IPS-18a (cell line): ENCODE results near the gene GCNT1.
"Not testable (repeated sequence)": the region's sequence is repeated elsewhere in the genome, so short reads cannot be mapped to it uniquely, and the experiment has no call there.

Experiments used
- H3K27ac ChIP-seq: one replicate; pipeline ENCODE4 v1.5.1; 2013; ENCODE audit warnings: low read length
- H3K27me3 ChIP-seq: one replicate; pipeline ENCODE4 v1.6.1; 2013; ENCODE audit warnings: mild to moderate bottlenecking, low read length; ENCODE audit not compliant: control insufficient read depth, insufficient read depth
- H3K36me3 ChIP-seq: one replicate; pipeline ENCODE4 v1.6.1; 2013; ENCODE audit warnings: low read depth, low read length; ENCODE audit not compliant: control insufficient read depth
- H3K4me1 ChIP-seq: one replicate; pipeline ENCODE4 v1.6.1; 2013; ENCODE audit warnings: low read depth, low read length; ENCODE audit not compliant: control insufficient read depth
- H3K4me3 ChIP-seq: one replicate; pipeline ENCODE4 v1.5.1; 2013; ENCODE audit warnings: low read length
- H3K9ac ChIP-seq: one replicate; pipeline ENCODE4 v1.6.1; 2013; ENCODE audit warnings: mild to moderate bottlenecking, low read length, moderate library complexity
- H3K9me3 ChIP-seq: one replicate; pipeline ENCODE4 v1.6.1; 2013; ENCODE audit warnings: low read depth, low read length; ENCODE audit not compliant: control insufficient read depth

The GCNT1 gene

DNA sequence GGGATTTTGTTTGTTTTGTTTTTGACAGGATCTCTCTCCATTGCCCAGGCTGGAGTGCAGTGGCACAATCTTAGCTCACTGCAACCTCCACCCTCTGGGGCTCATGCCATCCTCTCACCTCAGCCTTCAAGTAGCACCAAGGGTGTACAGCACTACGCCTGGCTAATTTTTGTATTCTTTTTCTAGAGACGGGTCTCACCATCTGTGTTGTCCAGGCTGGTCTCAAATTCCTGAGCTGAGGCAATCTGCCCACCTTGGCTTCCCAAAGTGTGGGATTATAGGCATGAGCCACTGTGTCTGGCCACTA lies 7.3 kb downstream of the GCNT1 start:
- peaks cover 6% of the 10 kb centered on the region for H3K4me1 ChIP-seq
- H3K9me3 ChIP-seq, result no peaks in the 10 kb centered on the region
- H3K9ac ChIP-seq, result no peak overlapping the region
- H3K4me3 ChIP-seq, result no peak overlapping the region
- no peaks in the 10 kb centered on the region for H3K36me3 ChIP-seq
- no peaks in the 10 kb centered on the region for H3K27me3 ChIP-seq
- no peak overlapping the region for H3K27ac ChIP-seq

DNA sequence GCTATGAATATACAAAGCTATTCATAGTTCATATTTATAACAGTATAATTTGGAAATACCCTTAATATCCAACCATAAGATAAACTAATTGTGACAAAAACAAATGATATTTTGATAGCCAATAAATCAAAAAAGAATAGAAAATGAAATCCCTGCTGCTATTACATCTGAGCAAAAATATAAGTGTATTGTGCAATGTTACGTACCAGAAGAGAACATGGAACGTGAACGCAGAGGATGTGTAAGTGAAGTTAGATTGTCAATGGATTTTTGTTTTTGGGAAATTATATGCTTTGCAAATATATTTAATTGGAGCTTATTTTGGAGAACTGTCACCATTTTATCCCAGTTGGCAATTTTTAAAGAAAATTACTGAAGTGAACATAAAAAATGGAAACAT lies 15.4 kb downstream of the GCNT1 start:
- H3K4me3 ChIP-seq, result no peak overlapping the region
- H3K36me3 ChIP-seq, result no peaks in the 10 kb centered on the region
- no peak overlapping the region for H3K27ac ChIP-seq
- no peak overlapping the region for H3K9ac ChIP-seq
- peaks cover 35% of the 10 kb centered on the region for H3K4me1 ChIP-seq
- no peaks in the 10 kb centered on the region for H3K9me3 ChIP-seq
- no peaks in the 10 kb centered on the region for H3K27me3 ChIP-seq

GRCh38 chr9:76475686-76476085 lies 16.7 kb downstream of the GCNT1 start:
- Histone ChIP-seq H3K4me1 (peaks cover 34% of the 10 kb centered on the region), H3K9ac (no peak overlapping the region), H3K27ac (no peak overlapping the region), H3K9me3 (no peaks in the 10 kb centered on the region), H3K4me3 (no peak overlapping the region), H3K36me3 (no peaks in the 10 kb centered on the region), H3K27me3 (no peaks in the 10 kb centered on the region)

DNA sequence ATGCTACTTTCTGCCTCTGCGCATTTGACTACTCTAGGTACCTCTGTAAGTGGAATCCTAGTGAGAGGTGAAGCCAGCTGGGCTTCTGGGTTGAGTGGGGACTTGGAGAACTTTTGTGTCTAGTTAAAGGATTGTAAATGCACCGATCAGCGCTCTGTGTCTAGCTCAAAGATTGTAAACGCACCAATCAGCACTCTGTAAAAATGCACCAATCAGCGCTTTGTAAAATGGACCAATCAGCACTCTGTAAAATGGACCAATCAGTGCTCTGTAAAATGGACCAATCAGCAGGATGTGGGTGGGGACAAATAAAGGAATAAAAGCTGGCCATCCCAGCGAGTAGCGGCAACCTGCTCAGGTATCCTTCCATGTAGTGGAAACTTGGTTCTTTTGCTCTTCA lies 18.8 kb downstream of the GCNT1 start:
- peaks cover 15% of the 10 kb centered on the region for H3K4me1 ChIP-seq
- H3K9ac ChIP-seq, H3K27me3 ChIP-seq, H3K9me3 ChIP-seq, H3K4me3 ChIP-seq, H3K27ac ChIP-seq, H3K36me3 ChIP-seq: not testable (repeated sequence)

- peaks cover 11% of the 10 kb centered on the region for H3K4me1 ChIP-seq
- no peak overlapping the region for H3K9ac ChIP-seq
- no peaks in the 10 kb centered on the region for H3K27me3 ChIP-seq
- H3K4me3 ChIP-seq, result no peak overlapping the region
- no peak overlapping the region for H3K27ac ChIP-seq
- H3K36me3 ChIP-seq, result no peaks in the 10 kb centered on the region
- H3K9me3 ChIP-seq, result no peaks in the 10 kb centered on the region
Observed at GRCh38 chr9:76478226-76478625, 19.2 kb downstream of the GCNT1 start.

DNA sequence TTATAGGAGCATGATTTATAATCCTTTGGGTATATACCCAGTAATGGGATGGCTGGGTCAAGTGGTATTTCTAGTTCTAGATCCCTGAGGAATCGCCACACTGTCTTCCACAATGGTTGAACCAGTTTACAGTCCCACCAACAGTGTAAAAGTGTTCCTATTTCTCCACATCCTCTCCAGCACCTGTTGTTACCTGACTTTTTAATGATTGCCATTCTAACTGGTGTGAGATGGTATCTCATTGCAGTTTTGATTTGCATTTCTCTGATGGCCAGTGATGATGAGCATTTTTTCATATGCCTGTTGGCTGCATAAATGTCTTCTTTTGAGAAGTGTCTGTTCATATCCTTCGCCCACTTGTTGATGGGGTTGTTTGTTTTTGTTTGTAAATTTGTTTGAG lies 20.4 kb downstream of the GCNT1 start:
- not testable (repeated sequence) for H3K4me1 ChIP-seq, H3K27me3 ChIP-seq, H3K36me3 ChIP-seq, H3K4me3 ChIP-seq, H3K27ac ChIP-seq, H3K9me3 ChIP-seq, H3K9ac ChIP-seq

GRCh38 chr9:76486151-76486550 lies 27.2 kb downstream of the GCNT1 start:
- Histone ChIP-seq H3K9me3 (no peaks in the 10 kb centered on the region), H3K27ac (no peak overlapping the region), H3K27me3 (no peaks in the 10 kb centered on the region), H3K9ac (no peak overlapping the region), H3K36me3 (no peaks in the 10 kb centered on the region), H3K4me1 (no peaks in the 10 kb centered on the region), H3K4me3 (no peak overlapping the region)

DNA sequence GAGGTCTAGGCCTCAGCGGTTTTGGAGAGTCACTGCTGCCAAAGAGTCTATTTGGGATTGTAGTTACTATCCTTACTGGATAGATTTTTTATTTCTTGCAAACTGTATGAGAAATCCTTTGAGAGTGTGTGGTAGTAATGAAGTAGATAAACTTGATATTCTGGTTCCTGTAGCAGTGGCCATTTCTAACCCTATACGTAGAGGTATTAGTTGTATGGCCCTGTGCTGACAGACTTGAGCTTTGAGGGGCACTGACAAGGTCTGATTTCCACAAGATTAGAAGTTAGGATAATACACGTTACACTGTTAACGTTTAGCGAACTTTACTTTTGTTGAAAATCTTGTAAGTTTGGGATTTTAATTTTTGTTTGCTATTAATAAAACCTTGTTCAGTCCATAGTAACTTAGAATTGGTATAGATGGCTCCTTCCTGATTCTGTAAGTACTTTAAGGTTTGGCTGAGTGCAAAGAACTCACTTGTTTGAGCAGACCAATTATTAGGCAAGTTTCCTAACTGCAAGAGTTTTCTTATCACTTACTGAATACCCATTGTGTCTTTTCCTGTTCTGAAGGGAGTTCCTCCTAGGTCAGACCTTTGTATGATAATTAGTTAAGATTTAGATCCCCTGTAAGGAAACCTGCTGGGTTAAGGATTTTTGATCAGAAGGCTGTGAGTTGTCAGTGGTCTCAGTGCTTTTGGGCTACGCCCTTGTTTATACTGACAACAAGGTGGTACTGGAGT lies 31.4 kb downstream of the GCNT1 start:
- Histone ChIP-seq H3K9me3 (no peaks in the 10 kb centered on the region), H3K36me3 (no peaks in the 10 kb centered on the region), H3K4me1 (peaks cover 5% of the 10 kb centered on the region), H3K27me3 (no peaks in the 10 kb centered on the region), H3K4me3 (no peak overlapping the region), H3K9ac (no peak overlapping the region), H3K27ac (no peak overlapping the region)

DNA sequence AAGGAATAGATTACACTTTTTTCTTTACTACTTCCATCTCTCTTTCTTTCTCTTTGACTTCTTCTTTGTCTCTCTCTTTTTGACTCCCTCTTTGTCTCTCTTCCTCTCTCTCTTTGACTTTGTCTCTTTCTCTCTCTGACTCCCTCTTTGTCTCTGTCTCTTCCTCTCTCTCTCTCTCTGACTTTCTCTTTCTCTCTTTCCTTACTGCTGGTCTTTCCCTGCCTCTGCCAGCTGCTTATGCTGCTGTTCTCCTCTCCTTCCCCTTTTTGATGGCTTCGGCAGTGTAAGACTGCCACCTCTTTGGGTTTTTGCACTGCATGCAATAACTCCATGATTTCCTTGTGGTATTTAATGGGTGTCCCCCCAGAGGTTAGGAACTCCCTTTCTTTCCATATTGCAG lies 32.1 kb downstream of the GCNT1 start:
- H3K36me3 ChIP-seq, H3K9me3 ChIP-seq, H3K27me3 ChIP-seq, H3K4me3 ChIP-seq, H3K4me1 ChIP-seq, H3K9ac ChIP-seq, H3K27ac ChIP-seq: not testable (repeated sequence)

DNA sequence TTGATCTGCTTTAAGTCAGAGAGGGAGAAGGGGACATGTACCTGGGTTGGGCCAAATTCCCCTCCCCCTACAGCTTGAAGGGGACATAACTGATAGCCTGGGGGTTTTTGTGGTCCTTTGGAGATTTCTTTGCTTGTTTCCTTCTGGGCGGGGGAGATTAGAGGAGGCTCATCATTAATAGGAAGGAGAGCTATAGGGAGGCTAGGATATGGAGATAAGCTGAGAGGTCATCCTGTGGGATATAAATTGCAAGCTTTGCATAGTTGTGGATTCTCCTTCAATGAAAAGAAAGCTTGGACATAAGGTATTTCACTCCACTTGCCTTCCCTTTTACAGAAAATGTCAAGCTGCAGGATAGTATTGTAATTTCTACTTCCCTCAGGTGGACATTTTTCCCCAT lies 34.5 kb downstream of the GCNT1 start:
- H3K27me3 ChIP-seq, H3K9ac ChIP-seq, H3K36me3 ChIP-seq, H3K27ac ChIP-seq, H3K9me3 ChIP-seq, H3K4me3 ChIP-seq, H3K4me1 ChIP-seq: not testable (repeated sequence)

GRCh38 chr9:76500061-76500460 lies 41.1 kb downstream of the GCNT1 start:
- no peaks in the 10 kb centered on the region for H3K9me3 ChIP-seq
- no peak overlapping the region for H3K4me3 ChIP-seq
- H3K27me3 ChIP-seq, result no peaks in the 10 kb centered on the region
- no peak overlapping the region for H3K27ac ChIP-seq
- peaks cover 3% of the 10 kb centered on the region for H3K36me3 ChIP-seq
- H3K4me1 ChIP-seq, result peaks cover 6% of the 10 kb centered on the region
- H3K9ac ChIP-seq, result no peak overlapping the region

- Histone ChIP-seq H3K4me1 (peaks cover 6% of the 10 kb centered on the region), H3K36me3 (peaks cover 3% of the 10 kb centered on the region), H3K27ac (no peak overlapping the region), H3K27me3 (no peaks in the 10 kb centered on the region), H3K4me3 (no peak overlapping the region), H3K9ac (no peak overlapping the region), H3K9me3 (no peaks in the 10 kb centered on the region)
Observed at GRCh38 chr9:76502746-76503145, 43.8 kb downstream of the GCNT1 start.
